B cell (primary cell): ENCODE measurements around the gene PFDN5. TPM values are rescaled to one million over a fixed set of nuclear protein-coding genes. Genes with fewer than 3 reads are reported as not detected.
A peak's percentile ranks its signal among the peaks of the same experiment; 100 is the strongest.

Experiments used
- ATAC-seq: fragments of 200-7000 bp; cut with Tn5 transposase; one replicate; pipeline ENCODE4 v1.10.0; 2021; ENCODE audit warnings: low read depth, mild to moderate bottlenecking, moderate number of reproducible peaks, moderate library complexity
- CTCF ChIA-PET: fragments of 350-600 bp; sonication (Branson Sonifier 250); formaldehyde crosslinking; loops from one replicate; lab custom pipeline; 2021; ENCODE audit warnings: antibody characterized with exemption, inconsistent platforms; lab: Charles Lee
- POLR2A ChIA-PET: fragments of 350-600 bp; sonication (Branson Sonifier 250); formaldehyde crosslinking; loops from one replicate; lab custom pipeline; 2021; ENCODE audit warnings: antibody characterized with exemption; lab: Charles Lee
- DNase-seq: peaks from one replicate; pipeline ENCODE4 v3.0.0; 2013
- H2AFZ ChIP-seq: 2 replicates; pipeline ENCODE4 v1.6.1; 2012; ENCODE audit warnings: mild to moderate bottlenecking, low read depth, low read length; ENCODE audit not compliant: insufficient read depth, poor library complexity, severe bottlenecking
- H3K27ac ChIP-seq, 2 donors: 1 replicate in 1 of 2; 2 replicates in 1 of 2; pipeline ENCODE4 v1.5.1; 2012 to 2013; ENCODE audit warnings: low read length in 2 of 2, mild to moderate bottlenecking in 2 of 2, moderate library complexity in 1 of 2
- H3K27me3 ChIP-seq, 4 experiments: fragments of 200-600 bp in 1 of 4; sonication (generic) in 1 of 4; replicated peaks in 1 of 4; 1 replicate in 2 of 4; 2 replicates in 2 of 4; pipeline versions ENCODE4 v1.6.1 to v1.7.0; 2013 to 2016; ENCODE audit warnings: low read length in 3 of 4, mild to moderate bottlenecking in 2 of 4, mixed read lengths in 1 of 4, moderate library complexity in 1 of 4; ENCODE audit not compliant: insufficient read depth in 4 of 4, control insufficient read depth in 3 of 4; ENCODE audit errors: control extremely low read depth in 1 of 4
- H3K36me3 ChIP-seq, 2 experiments: replicated peaks in 1 of 2; 1 replicate in 1 of 2; 2 replicates in 1 of 2; pipeline versions ENCODE4 v1.6.1 to v1.7.1; 2013; ENCODE audit warnings: low read length in 1 of 2; ENCODE audit not compliant: insufficient read depth in 2 of 2, control insufficient read depth in 1 of 2; ENCODE audit errors: control extremely low read depth in 1 of 2, extremely low read depth in 1 of 2
- H3K4me1 ChIP-seq, 2 donors: fragments of 200-600 bp in 1 of 2; sonication (generic) in 1 of 2; 1 replicate in 1 of 2; 2 replicates in 1 of 2; pipeline versions ENCODE4 v1.5.1 to v1.6.1; 2013 to 2017; ENCODE audit warnings: low read length in 2 of 2; ENCODE audit not compliant: control insufficient read depth in 2 of 2, insufficient read depth in 2 of 2
- H3K4me2 ChIP-seq: replicated peaks from 2 replicates; pipeline ENCODE3; 2012; ENCODE audit warnings: mild to moderate bottlenecking, low read depth, low read length; ENCODE audit not compliant: poor library complexity, severe bottlenecking
- H3K4me3 ChIP-seq, 5 experiments: fragments of 200-600 bp in 1 of 5; sonication (generic) in 1 of 5; 1 replicate in 3 of 5; 2 replicates in 2 of 5; pipeline versions ENCODE4 v1.5.1 to v1.7.0; 2011 to 2016; ENCODE audit warnings: low read length in 4 of 5, mild to moderate bottlenecking in 4 of 5, low read depth in 2 of 5, control low read depth in 1 of 5, moderate library complexity in 1 of 5; ENCODE audit not compliant: insufficient read depth in 1 of 5; ENCODE audit errors: control extremely low read depth in 1 of 5, extremely low read depth in 1 of 5
- H3K79me2 ChIP-seq: fragments of 200-600 bp; sonication (generic); one replicate; pipeline ENCODE4 v1.6.0; 2016; ENCODE audit warnings: low read length; ENCODE audit not compliant: control insufficient read depth, insufficient read depth
- H3K9ac ChIP-seq: fragments of 200-600 bp; sonication (generic); 2 replicates; pipeline ENCODE4 v1.6.1; 2017; ENCODE audit warnings: mild to moderate bottlenecking, low read length, moderate library complexity
- H3K9me3 ChIP-seq, 3 donors: one replicate each; pipeline versions ENCODE4 v1.6.1 to v1.7.1; 2013; ENCODE audit warnings: low read length in 2 of 3; ENCODE audit not compliant: control insufficient read depth in 2 of 3, insufficient read depth in 1 of 3; ENCODE audit errors: control extremely low read depth in 1 of 3
- H4K20me1 ChIP-seq: 2 replicates; pipeline ENCODE4 v1.6.0; 2012; ENCODE audit warnings: mild to moderate bottlenecking, low read length; ENCODE audit not compliant: insufficient read depth, control insufficient read depth, poor library complexity, severe bottlenecking
- H3K27ac Mint-ChIP-seq: one replicate; pipeline ENCODE4 v1.8.0; 2021; ENCODE audit warnings: mixed read lengths
- H3K27me3 Mint-ChIP-seq: one replicate; pipeline ENCODE4 v1.8.0; 2021; ENCODE audit warnings: mixed read lengths
- H3K4me1 Mint-ChIP-seq: one replicate; pipeline ENCODE4 v1.8.0; 2021; ENCODE audit warnings: mixed read lengths
- H3K4me3 Mint-ChIP-seq: one replicate; pipeline ENCODE4 v1.8.0; 2021; ENCODE audit warnings: mixed read lengths
- H3K9me3 Mint-ChIP-seq: one replicate; pipeline ENCODE4 v1.8.0; 2022; ENCODE audit warnings: mixed read lengths; ENCODE audit not compliant: insufficient read depth
- CTCF ChIP-seq: fragments of 200-600 bp; IDR thresholded peaks from one replicate; pipeline ENCODE4 v1.8.0; 2022; ENCODE audit warnings: antibody characterized with exemption, mild to moderate bottlenecking
- EZH2 ChIP-seq: IDR thresholded peaks from 2 replicates; pipeline ENCODE4 v1.6.1; 2012; ENCODE audit warnings: borderline replicate concordance, low read depth, mild to moderate bottlenecking, moderate library complexity, low read length; ENCODE audit not compliant: insufficient read depth, poor library complexity, severe bottlenecking
- WGBS: methylation state at CpG from one replicate; pipeline ENCODE4 v1.1.5; 2013; ENCODE audit warnings: missing lambda C conversion rate; ENCODE audit not compliant: insufficient coverage; 5-methylcytosine and 5-hydroxymethylcytosine counted together
- intact Hi-C: fragments of 100-400 bp; cut with micrococcal nuclease; formaldehyde crosslinking; loops from one replicate; pipeline ENCODE4 v1.10.0; 2022
- polyA plus RNA-seq: library from polyadenylated mRNA; depleted of rRNA; stranded (reverse); fragments of >200 nt; gene quantifications from 2 replicates; pipeline ENCODE4 v1.2.3, GENCODE V29; 2012
- total RNA-seq, 2 donors: library from RNA; stranded (reverse); fragments of 120-200 nt in 1 of 2; gene quantifications; 1 replicate in 1 of 2; 2 replicates in 1 of 2; pipeline versions ENCODE4 v1.2.3 to v1.2.4, GENCODE V29; 2013 to 2022

PFDN5 gene
- total and polyA plus RNA-seq, 2 donors (not counting 1 experiment from before 2014, with no cell fraction given) = 654 to 1,584 TPM

GRCh38 chr12:53344487-53344823 lies 49.1 kb downstream of the PFDN5 start:
- intact Hi-C loops = no loop called here
- H4K20me1 ChIP-seq = no peaks in the 10 kb centered on the region
- ATAC-seq (no peak), DNase-seq (peak; percentile 29)
- peak overlapping the region; percentile 68 for H2AFZ ChIP-seq
- H3K4me3 ChIP-seq = peak overlapping the region in 3 of 5 experiments; percentile 46 to 68 (median 64)
- TF ChIP-seq CTCF = no peak
- no peak for TF ChIP-seq EZH2
- H3K4me1 ChIP-seq = peaks cover 6 to 13% of the 10 kb centered on the region in 2 donors
- Mint-ChIP-seq H3K4me1 (peaks cover 14% of the 10 kb centered on the region), H3K27me3 (peaks cover 10% of the 10 kb centered on the region), H3K4me3 (peak overlapping the region; percentile 74), H3K9me3 (no peaks in the 10 kb centered on the region), H3K27ac (no peak overlapping the region)
- H3K27me3 ChIP-seq = peaks cover 0 to 2% (median 0%) of the 10 kb centered on the region in 4 experiments
- H3K36me3 ChIP-seq = no peaks in the 10 kb centered on the region
- peak overlapping the region; percentile 99 for H3K4me2 ChIP-seq
- ChIA-PET CTCF (interaction anchor here (0.6 to 14.3 kb wide), 38 partner anchors 9 to 279 kb away, joined by 3 to 384 read pairs (median 7); partner anchors contain the start of genes AAAS, AMHR2, ESPL1 and NPFF), POLR2A (interaction anchor here (0.5 to 2.6 kb wide), 7 partner anchors 19 to 164 kb away, joined by 3 to 21 read pairs (median 3); partner anchors contain the start of genes AAAS, CSAD, PRR13 and SP1)
- peak overlapping the region; percentile 83 for H3K9ac ChIP-seq
- H3K27ac ChIP-seq = no peak overlapping the region
- WGBS = 7% methylated on average over 18 of the region's 19 CpGs
- no peaks in the 10 kb centered on the region for H3K9me3 ChIP-seq
- H3K79me2 ChIP-seq = no peaks in the 10 kb centered on the region

- Histone ChIP-seq H3K36me3 (no peaks in the 10 kb centered on the region), H3K27me3 (peaks cover 0 to 2% (median 0%) of the 10 kb centered on the region in 4 experiments), H3K9me3 (no peaks in the 10 kb centered on the region), H3K27ac (no peak overlapping the region), H3K4me2 (peak overlapping the region; percentile 99), H3K9ac (peak overlapping the region; percentile 83), H2AFZ (peak overlapping the region; percentile 98), H4K20me1 (no peaks in the 10 kb centered on the region), H3K4me1 (peaks cover 6 to 13% of the 10 kb centered on the region in 2 donors), H3K79me2 (no peaks in the 10 kb centered on the region), H3K4me3 (peak overlapping the region in 4 of 5 experiments; percentile 46 to 71 (median 66))
- peak; percentile 85 for DNase-seq
- Mint-ChIP-seq H3K27ac (peak overlapping the region; percentile 85), H3K4me1 (peaks cover 14% of the 10 kb centered on the region), H3K27me3 (peaks cover 6% of the 10 kb centered on the region), H3K9me3 (no peaks in the 10 kb centered on the region), H3K4me3 (peak overlapping the region; percentile 100)
- intact Hi-C loops = loop anchor here (1.0 kb wide), 2 partner anchors 21 to 132 kb away; no protein-coding TSS in a partner anchor
- ATAC-seq = peak; percentile 91
- under 1% methylated on average over 47 of the region's 50 CpGs for WGBS
- CTCF ChIA-PET = interaction anchor here (0.6 to 14.3 kb wide), 45 partner anchors 8 to 279 kb away, joined by 3 to 384 read pairs (median 6); partner anchors contain the start of genes AAAS, AMHR2, ESPL1 and NPFF
- peak; percentile 72 for TF ChIP-seq CTCF
- no peak for TF ChIP-seq EZH2
- POLR2A ChIA-PET = interaction anchor here (0.5 to 2.6 kb wide), 7 partner anchors 19 to 164 kb away, joined by 3 to 21 read pairs (median 3); partner anchors contain the start of genes AAAS, CSAD, PRR13 and SP1
These were observed 49.6 kb downstream of the PFDN5 start for GRCh38 chr12:53344824-53345485.
